ENCODE measurements around the gene RCE1.

DNA sequence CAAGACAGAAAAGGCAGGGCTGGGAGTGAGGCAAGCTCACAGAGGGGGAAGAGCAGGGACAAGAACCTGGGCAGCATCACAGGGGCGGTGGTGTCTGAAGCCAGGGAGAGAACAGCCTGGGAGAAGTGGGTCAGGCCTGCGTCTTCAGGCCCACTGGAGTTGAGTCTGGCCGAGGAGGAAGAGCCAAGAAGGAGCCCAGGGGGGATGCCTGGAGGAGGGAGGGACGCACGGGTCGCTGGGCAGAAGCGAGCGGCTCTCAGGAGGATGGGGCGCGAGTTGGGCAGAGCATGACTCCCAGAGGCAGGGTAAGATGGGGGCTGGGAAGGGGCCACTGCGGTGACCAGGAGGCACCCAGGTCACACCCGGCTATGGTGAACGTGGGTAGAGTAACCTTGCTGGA, 32.1 kb downstream of the RCE1 start:
- TF ChIP-seq ZNF48 (tag by site-specific recombination; IDR thresholded peaks at IDR 0.05) (no peak), ZNF747 (tag by site-specific recombination; IDR thresholded peaks at IDR 0.05) (no peak), REPIN1 (tag by site-specific recombination; IDR thresholded peaks at IDR 0.05; ENCODE audit: low read depth) (no peak), MEIS1 (CRISPR knock-in tag; IDR thresholded peaks at IDR 0.05; ENCODE audit: borderline replicate concordance) (no peak), ZNF221 (tag by site-specific recombination; IDR thresholded peaks at IDR 0.05; ENCODE audit: borderline replicate concordance) (no peak), ZNF350 (tag by site-specific recombination; IDR thresholded peaks at IDR 0.05) (no peak)
- TF ChIP-seq, protein P1, sequence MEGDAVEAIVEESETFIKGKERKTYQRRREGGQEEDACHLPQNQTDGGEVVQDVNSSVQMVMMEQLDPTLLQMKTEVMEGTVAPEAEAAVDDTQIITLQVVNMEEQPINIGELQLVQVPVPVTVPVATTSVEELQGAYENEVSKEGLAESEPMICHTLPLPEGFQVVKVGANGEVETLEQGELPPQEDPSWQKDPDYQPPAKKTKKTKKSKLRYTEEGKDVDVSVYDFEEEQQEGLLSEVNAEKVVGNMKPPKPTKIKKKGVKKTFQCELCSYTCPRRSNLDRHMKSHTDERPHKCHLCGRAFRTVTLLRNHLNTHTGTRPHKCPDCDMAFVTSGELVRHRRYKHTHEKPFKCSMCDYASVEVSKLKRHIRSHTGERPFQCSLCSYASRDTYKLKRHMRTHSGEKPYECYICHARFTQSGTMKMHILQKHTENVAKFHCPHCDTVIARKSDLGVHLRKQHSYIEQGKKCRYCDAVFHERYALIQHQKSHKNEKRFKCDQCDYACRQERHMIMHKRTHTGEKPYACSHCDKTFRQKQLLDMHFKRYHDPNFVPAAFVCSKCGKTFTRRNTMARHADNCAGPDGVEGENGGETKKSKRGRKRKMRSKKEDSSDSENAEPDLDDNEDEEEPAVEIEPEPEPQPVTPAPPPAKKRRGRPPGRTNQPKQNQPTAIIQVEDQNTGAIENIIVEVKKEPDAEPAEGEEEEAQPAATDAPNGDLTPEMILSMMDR (tag by site-specific recombination; IDR thresholded peaks at IDR 0.05), result no peak
- TF ChIP-seq, protein P2, sequence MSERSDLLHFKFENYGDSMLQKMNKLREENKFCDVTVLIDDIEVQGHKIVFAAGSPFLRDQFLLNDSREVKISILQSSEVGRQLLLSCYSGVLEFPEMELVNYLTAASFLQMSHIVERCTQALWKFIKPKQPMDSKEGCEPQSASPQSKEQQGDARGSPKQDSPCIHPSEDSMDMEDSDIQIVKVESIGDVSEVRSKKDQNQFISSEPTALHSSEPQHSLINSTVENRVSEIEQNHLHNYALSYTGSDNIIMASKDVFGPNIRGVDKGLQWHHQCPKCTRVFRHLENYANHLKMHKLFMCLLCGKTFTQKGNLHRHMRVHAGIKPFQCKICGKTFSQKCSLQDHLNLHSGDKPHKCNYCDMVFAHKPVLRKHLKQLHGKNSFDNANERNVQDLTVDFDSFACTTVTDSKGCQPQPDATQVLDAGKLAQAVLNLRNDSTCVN (tag by site-specific recombination; optimal IDR thresholded peaks at IDR 0.05), result no peak
